Measurements from ENCODE around the gene CREBBP. TPM values are rescaled to one million over a fixed set of nuclear protein-coding genes. Genes with fewer than 3 reads are reported as not detected.
A peak's percentile ranks its signal among the peaks of the same experiment; 100 is the strongest.
"Not testable (repeated sequence)": the region's sequence is repeated elsewhere in the genome, so short reads cannot be mapped to it uniquely, and the experiment has no call there.

The CREBBP gene
- total RNA-seq, 1 donor from 2014 or later, result 50.3 TPM

- H3K4me3 Mint-ChIP-seq, result no peak overlapping the region
- no peak overlapping the region for H3K27ac Mint-ChIP-seq
- peaks cover 2% of the 10 kb centered on the region for H3K27me3 Mint-ChIP-seq (ENCODE audit: insufficient read depth)
- peaks cover 6% of the 10 kb centered on the region for H3K36me3 Mint-ChIP-seq (ENCODE audit: low read depth)
- DNase-seq (ENCODE audit: low spot score), result no peak
- no peaks in the 10 kb centered on the region for H3K9me3 Mint-ChIP-seq
- intact Hi-C loops (cut with micrococcal nuclease), result no loop called here
- H3K4me1 Mint-ChIP-seq (ENCODE audit: low read depth), result peaks cover 6% of the 10 kb centered on the region
Measured at GRCh38 chr16:3722508-3722907, 158.0 kb downstream of the CREBBP start.

- Mint-ChIP-seq H3K27ac (no peak overlapping the region), H3K4me1 (ENCODE audit: low read depth) (peaks cover 16% of the 10 kb centered on the region), H3K27me3 (ENCODE audit: insufficient read depth) (peaks cover 2% of the 10 kb centered on the region), H3K36me3 (ENCODE audit: low read depth) (peaks cover 5% of the 10 kb centered on the region), H3K4me3 (no peak overlapping the region), H3K9me3 (no peaks in the 10 kb centered on the region)
- intact Hi-C loops (cut with micrococcal nuclease), result no loop called here
- DNase-seq (ENCODE audit: low spot score), result no peak
Measured at GRCh38 chr16:3720418-3720817, 160.1 kb downstream of the CREBBP start.

DNA sequence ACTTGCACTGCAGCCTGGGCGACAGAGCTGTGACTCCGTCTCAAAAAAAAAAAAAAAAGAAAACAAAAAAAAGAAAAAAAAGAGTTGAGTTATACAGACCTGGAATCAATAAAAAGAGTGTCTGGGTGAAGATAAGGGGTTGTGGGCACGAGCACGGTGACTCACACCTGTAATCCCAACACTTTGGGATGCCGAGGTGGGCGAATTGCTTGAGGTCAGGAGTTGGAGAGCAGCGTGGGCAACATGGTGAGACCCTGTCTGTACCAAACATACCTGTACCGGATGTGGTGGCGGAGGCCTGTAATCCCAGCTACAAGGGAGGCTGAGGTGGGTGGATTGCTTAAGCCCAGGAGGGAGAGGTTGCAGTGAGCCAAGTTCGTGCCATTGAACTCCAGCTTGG, 161.9 kb downstream of the CREBBP start:
- Mint-ChIP-seq H3K27ac (no peak overlapping the region), H3K36me3 (ENCODE audit: low read depth) (peaks cover 12% of the 10 kb centered on the region), H3K9me3 (no peaks in the 10 kb centered on the region), H3K4me3 (peak overlapping the region; percentile 91), H3K27me3 (ENCODE audit: insufficient read depth) (peaks cover 2% of the 10 kb centered on the region), H3K4me1 (ENCODE audit: low read depth) (peaks cover 32% of the 10 kb centered on the region)
- no peak for DNase-seq (ENCODE audit: low spot score)
- intact Hi-C loops (cut with micrococcal nuclease), result no loop called here

- Mint-ChIP-seq H3K36me3 (ENCODE audit: low read depth) (peaks cover 15% of the 10 kb centered on the region), H3K27me3 (ENCODE audit: insufficient read depth) (peaks cover 2% of the 10 kb centered on the region), H3K9me3 (no peaks in the 10 kb centered on the region), H3K4me1 (ENCODE audit: low read depth) (peaks cover 33% of the 10 kb centered on the region), H3K27ac (peak overlapping the region; percentile 86), H3K4me3 (peak overlapping the region; percentile 91)
- no peak for DNase-seq (ENCODE audit: low spot score)
- intact Hi-C loops (cut with micrococcal nuclease), result no loop called here
Measured at GRCh38 chr16:3718019-3718391, 162.5 kb downstream of the CREBBP start.

GRCh38 chr16:3717235-3718018, 163.1 kb downstream of the CREBBP start, which contains the start of gene TRAP1:
TSS of gene TRAP1 (minus strand) at chr16:3717524. CDS start at chr16:3717508, 16 bp downstream.
- Mint-ChIP-seq H3K36me3 (ENCODE audit: low read depth) (peaks cover 15% of the 10 kb centered on the region), H3K27ac (peak within 1 kb of the TSS; percentile 90), H3K27me3 (ENCODE audit: insufficient read depth) (peaks cover 2% of the 10 kb centered on the region), H3K9me3 (no peaks in the 10 kb centered on the region), H3K4me3 (peak within 1 kb of the TSS; percentile 91), H3K4me1 (ENCODE audit: low read depth) (peaks cover 33% of the 10 kb centered on the region)
- intact Hi-C loops (cut with micrococcal nuclease), result loop anchor here (1.0 to 2.0 kb wide), 4 partner anchors 27 to 536 kb away; partner anchors contain the start of genes CREBBP and SLX4
- peak; percentile 87 for DNase-seq (ENCODE audit: low spot score)

DNA sequence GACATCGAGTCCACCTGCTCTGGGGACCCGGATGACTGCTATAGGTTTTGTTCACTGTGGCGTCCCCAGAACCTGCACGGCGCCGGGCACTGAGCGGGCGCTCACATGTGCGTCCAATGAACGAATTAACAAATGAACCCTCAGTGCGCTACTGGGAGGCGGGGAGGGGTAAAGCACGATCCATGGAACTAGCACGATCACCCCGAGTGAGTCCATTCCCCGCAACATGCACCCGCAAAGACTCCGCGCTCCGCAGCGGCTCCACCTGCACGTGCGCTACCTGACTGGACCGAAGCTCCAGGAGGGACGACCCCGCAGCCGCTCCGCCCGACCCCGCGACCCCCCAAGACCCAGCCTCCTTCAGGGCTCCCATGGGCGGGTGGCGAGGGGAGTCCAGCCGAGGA, 163.7 kb downstream of the CREBBP start:
- Mint-ChIP-seq H3K9me3 (no peaks in the 10 kb centered on the region), H3K27ac (peak overlapping the region; percentile 90), H3K4me3 (peak overlapping the region; percentile 91), H3K4me1 (ENCODE audit: low read depth) (peaks cover 33% of the 10 kb centered on the region), H3K36me3 (ENCODE audit: low read depth) (peaks cover 17% of the 10 kb centered on the region), H3K27me3 (ENCODE audit: insufficient read depth) (peaks cover 2% of the 10 kb centered on the region)
- DNase-seq (ENCODE audit: low spot score), result peak; percentile 12
- intact Hi-C loops (cut with micrococcal nuclease), result loop anchor here (1.0 to 2.0 kb wide), 4 partner anchors 26 to 536 kb away; partner anchors contain the start of genes CREBBP and SLX4

DNA sequence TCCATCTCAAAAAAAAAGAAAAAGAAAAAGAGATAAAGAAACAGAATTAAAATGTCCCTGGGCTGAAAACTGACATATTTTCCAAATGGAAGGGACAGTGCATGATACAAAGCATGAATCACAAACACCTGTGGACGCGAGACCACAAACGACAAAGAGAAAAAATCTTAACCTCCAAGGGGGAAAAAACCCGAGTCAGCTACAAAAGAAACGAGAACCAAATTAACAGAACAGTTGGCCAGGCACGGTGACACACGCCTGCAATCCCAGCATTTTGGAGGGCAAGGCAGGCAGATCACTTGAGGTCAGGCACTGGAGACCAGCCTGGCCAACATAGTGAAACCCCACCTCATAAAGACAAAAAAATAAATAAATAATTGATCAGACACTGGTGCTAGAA, 165.1 kb downstream of the CREBBP start:
- H3K27ac Mint-ChIP-seq, result no peak overlapping the region
- H3K27me3 Mint-ChIP-seq (ENCODE audit: insufficient read depth), result no peaks in the 10 kb centered on the region
- H3K4me3 Mint-ChIP-seq, result peak overlapping the region; percentile 53
- DNase-seq (ENCODE audit: low spot score), result no peak
- intact Hi-C loops (cut with micrococcal nuclease), result no loop called here
- H3K4me1 Mint-ChIP-seq (ENCODE audit: low read depth), result peaks cover 33% of the 10 kb centered on the region
- H3K9me3 Mint-ChIP-seq, result no peaks in the 10 kb centered on the region
- peaks cover 17% of the 10 kb centered on the region for H3K36me3 Mint-ChIP-seq (ENCODE audit: low read depth)

GRCh38 chr16:3714378-3714777, 166.1 kb downstream of the CREBBP start:
- H3K27ac Mint-ChIP-seq; H3K27me3 Mint-ChIP-seq (ENCODE audit: insufficient read depth); H3K9me3 Mint-ChIP-seq; DNase-seq (ENCODE audit: low spot score); intact Hi-C loops (cut with micrococcal nuclease): not testable (repeated sequence)
- Mint-ChIP-seq H3K36me3 (ENCODE audit: low read depth) (peaks cover 17% of the 10 kb centered on the region), H3K4me3 (peak overlapping the region; percentile 19), H3K4me1 (ENCODE audit: low read depth) (peaks cover 33% of the 10 kb centered on the region)

GRCh38 chr16:3713587-3714242, 166.8 kb downstream of the CREBBP start:
- no peak overlapping the region for H3K27ac Mint-ChIP-seq
- H3K4me3 Mint-ChIP-seq, result no peak overlapping the region
- no peaks in the 10 kb centered on the region for H3K9me3 Mint-ChIP-seq
- DNase-seq (ENCODE audit: low spot score), result no peak
- H3K27me3 Mint-ChIP-seq (ENCODE audit: insufficient read depth), result no peaks in the 10 kb centered on the region
- intact Hi-C loops (cut with micrococcal nuclease), result no loop called here
- H3K36me3 Mint-ChIP-seq (ENCODE audit: low read depth), result peaks cover 17% of the 10 kb centered on the region
- peaks cover 33% of the 10 kb centered on the region for H3K4me1 Mint-ChIP-seq (ENCODE audit: low read depth)

GRCh38 chr16:3712861-3713372, 167.6 kb downstream of the CREBBP start:
- Mint-ChIP-seq H3K27ac (no peak overlapping the region), H3K4me1 (ENCODE audit: low read depth) (peaks cover 29% of the 10 kb centered on the region), H3K9me3 (no peaks in the 10 kb centered on the region), H3K27me3 (ENCODE audit: insufficient read depth) (no peaks in the 10 kb centered on the region), H3K4me3 (no peak overlapping the region), H3K36me3 (ENCODE audit: low read depth) (peaks cover 17% of the 10 kb centered on the region)
- no peak for DNase-seq (ENCODE audit: low spot score)
- intact Hi-C loops (cut with micrococcal nuclease), result no loop called here

DNA sequence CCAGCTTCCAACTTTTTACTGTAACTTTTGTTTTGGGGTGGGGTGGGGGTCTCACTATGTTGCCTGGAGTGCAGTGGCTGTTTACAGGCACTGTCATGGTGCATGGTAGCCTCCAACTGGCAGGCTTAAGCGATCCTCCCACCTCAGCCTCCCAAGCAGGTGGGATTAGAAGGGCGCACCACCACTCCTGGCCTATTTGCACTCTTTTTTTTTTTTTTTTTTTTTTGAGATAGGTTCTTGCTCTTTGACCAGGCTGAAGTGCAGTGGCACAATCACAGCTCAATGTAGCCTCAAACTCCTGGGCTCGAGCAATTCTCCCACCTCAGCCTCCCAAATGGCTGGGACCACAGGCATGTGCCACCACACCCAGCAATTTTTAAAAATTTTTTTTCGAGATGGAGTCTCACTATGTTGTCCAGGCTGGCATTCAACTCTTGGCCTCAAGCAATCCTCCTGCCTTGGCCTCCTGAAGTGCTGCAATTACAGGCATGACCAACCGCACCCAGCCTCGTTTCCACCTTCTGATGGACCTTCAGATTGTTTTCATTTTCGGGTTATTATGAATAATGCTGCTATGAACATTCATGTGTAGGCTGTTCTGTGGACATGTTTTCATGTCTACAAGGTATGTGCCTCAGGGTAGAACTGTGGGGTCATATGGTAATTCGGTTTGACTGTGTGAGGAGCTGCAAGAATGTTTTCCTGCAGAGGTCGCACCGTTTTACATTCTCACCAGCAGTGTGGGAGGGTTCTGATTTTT, 174.1 kb downstream of the CREBBP start:
- no peak overlapping the region for H3K4me3 Mint-ChIP-seq
- no peaks in the 10 kb centered on the region for H3K27me3 Mint-ChIP-seq (ENCODE audit: insufficient read depth)
- intact Hi-C loops (cut with micrococcal nuclease), result no loop called here
- H3K27ac Mint-ChIP-seq, result no peak overlapping the region
- no peaks in the 10 kb centered on the region for H3K9me3 Mint-ChIP-seq
- no peak for DNase-seq (ENCODE audit: low spot score)
- peaks cover 5% of the 10 kb centered on the region for H3K36me3 Mint-ChIP-seq (ENCODE audit: low read depth)
- no peaks in the 10 kb centered on the region for H3K4me1 Mint-ChIP-seq (ENCODE audit: low read depth)

DNA sequence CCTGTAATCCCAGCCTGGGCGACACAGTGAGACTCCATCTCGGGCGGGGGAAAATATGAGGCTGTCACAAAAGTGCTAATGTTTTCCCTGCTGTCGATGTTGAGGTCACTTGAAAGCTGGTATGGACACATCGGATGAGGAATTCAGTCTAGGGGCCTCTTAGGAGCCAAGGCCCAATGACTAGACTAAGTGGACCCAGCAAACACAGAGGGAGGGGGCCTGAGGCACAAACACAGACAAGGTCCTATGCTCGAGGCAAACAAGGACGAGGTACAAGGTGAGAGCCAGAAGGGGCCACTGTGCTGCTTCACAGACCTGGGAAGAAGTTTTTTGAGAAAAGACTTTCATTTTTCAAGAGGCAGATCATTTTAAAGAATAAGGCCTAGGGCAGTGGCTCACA, 178.4 kb downstream of the CREBBP start:
- DNase-seq (ENCODE audit: low spot score), result no peak
- Mint-ChIP-seq H3K4me1 (ENCODE audit: low read depth) (no peaks in the 10 kb centered on the region), H3K27ac (no peak overlapping the region), H3K9me3 (no peaks in the 10 kb centered on the region), H3K27me3 (ENCODE audit: insufficient read depth) (no peaks in the 10 kb centered on the region), H3K36me3 (ENCODE audit: low read depth) (peaks cover 5% of the 10 kb centered on the region), H3K4me3 (no peak overlapping the region)
- intact Hi-C loops (cut with micrococcal nuclease), result loop anchor here (5.0 kb wide), 1 partner anchor 65 kb away; no protein-coding TSS in a partner anchor

All from activated T-helper 1 cell treated with anti-CD3 and anti-CD28 coated beads, Interleukin-12 subunit alpha, Interleukin-12 subunit beta, Interleukin-2, Interleukin-4 antibody, amounts not matched to agents 30 ng/mL and 10 ng/mL and 1 ng/mL, durations not matched to agents 14 hours and 24 hours and 36 hours (primary cell).